GM21390 (cell line): ENCODE measurements around the gene LIG3.
A peak's percentile ranks its signal among the peaks of the same experiment; 100 is the strongest.
"Not testable (repeated sequence)": the region's sequence is repeated elsewhere in the genome, so short reads cannot be mapped to it uniquely, and the experiment has no call there.

Experiments
- ATAC-seq: cut with Tn5 transposase; IDR thresholded peaks from one replicate; pipeline ENCODE4 v1.9.1; 2021; ENCODE audit not compliant: unreplicated experiment

Gene LIG3

DNA sequence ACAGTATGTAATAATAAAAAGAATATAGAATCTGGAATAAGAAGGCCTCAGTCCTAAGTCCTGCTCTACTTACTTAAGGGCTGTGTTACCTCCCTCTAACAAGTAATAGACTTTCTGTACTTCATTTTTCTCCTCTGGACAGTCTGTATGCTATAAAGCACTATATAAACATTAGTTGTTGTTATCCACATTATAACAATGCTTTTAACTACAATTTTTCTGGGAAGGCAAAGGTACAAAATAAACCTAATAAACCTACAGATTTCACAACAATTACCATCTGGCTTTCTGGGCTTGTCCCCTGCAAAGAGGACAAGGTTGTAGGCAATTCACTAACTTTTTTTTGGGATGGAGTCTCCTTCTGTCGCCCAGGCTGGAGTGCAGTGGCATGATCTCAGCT, 50.5 kb downstream of the LIG3 start:
- ATAC-seq = no peak

- ATAC-seq = no peak
These were observed 58.1 kb downstream of the LIG3 start for GRCh38 chr17:35038453-35038852.

GRCh38 chr17:35041390-35041789, 61.1 kb downstream of the LIG3 start:
- ATAC-seq = no peak

DNA sequence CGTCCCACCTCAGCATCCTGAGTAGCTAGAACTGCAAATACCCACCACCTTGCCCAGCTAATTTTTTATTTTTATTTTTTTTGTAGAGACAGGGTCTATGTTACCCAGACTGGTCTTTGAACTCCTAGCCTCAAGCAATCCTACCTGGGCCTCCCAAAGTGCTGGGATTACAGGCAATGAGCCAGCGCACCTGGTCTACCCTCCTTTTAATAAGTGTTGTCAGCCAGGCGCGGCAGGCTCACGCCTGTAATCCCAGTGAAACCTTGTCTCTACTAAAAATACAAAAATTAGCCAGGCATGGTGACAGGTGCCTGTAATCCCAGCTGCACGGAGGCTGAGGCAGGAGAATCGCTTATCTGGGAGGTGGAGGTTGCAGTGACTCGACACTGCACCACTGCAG, 63.9 kb downstream of the LIG3 start:
- no peak for ATAC-seq

DNA sequence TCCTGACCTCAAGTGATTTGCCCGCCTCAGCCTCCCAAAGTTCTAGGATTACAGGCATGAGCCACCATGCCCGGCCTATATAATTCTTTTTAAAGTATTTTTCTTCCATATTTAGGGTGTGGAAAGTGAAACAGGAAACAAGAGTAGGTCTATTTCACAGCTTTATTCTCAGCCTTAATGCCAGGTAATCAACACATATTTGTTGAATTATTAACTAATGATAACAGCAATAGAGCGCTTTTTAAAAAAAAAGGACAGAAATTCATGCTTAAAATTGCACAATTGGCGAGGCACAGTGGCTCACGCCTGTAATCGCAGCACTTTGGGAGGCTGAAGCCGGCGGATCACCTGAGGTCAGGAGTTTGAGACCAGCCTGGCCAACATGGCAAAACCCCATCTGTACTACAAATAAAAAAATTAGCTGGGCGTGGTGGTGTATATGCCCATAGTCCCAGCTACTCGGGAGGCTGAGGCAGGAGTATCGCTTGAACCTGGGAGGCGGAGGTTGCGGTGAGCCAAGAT, 65.2 kb downstream of the LIG3 start:
- not testable (repeated sequence) for ATAC-seq

DNA sequence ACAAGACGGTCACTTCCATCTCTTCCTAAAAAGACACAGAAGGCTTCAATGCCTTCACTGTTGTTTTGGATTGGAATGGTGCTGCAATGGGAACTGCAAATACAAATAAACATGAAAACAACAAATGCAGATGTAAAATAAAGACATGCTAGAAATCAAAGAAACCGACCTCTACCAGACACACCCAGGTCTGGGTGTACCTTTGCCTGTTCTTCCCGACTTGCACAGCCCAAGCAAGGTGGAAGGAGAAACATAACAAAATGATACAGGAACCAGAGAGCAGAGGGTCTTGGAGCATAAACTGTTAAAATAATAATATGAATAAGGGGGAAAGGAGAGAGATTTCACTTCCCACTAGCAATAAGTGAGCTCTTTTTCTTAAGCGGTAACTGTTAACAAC, 65.9 kb downstream of the LIG3 start:
- no peak for ATAC-seq

DNA sequence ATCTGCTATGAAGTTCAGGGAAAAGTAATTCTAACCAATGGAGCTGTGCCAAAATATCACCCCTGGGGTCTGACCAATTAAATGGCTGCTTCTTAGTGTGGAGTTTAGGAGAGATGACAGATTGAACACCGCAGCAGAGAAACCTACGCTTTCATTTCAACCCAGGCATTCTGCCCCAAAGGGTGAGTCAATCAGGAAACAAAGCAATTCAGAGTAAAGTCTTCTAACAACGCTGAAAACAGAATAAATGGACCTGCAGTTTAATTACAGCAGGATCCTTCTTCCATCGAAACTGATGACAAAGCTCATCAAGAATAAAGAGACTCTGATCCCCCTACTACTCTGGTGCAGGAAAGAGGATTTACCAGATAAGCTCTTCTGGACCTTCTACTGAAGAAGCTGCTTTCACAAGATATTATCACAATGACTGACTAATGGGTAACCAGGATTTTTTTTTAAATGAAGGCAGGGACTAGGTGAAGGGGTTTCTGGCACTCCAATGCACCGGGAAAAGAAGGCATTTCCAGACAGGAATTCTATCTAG, 66.5 kb downstream of the LIG3 start:
- peak; percentile 55 for ATAC-seq

DNA sequence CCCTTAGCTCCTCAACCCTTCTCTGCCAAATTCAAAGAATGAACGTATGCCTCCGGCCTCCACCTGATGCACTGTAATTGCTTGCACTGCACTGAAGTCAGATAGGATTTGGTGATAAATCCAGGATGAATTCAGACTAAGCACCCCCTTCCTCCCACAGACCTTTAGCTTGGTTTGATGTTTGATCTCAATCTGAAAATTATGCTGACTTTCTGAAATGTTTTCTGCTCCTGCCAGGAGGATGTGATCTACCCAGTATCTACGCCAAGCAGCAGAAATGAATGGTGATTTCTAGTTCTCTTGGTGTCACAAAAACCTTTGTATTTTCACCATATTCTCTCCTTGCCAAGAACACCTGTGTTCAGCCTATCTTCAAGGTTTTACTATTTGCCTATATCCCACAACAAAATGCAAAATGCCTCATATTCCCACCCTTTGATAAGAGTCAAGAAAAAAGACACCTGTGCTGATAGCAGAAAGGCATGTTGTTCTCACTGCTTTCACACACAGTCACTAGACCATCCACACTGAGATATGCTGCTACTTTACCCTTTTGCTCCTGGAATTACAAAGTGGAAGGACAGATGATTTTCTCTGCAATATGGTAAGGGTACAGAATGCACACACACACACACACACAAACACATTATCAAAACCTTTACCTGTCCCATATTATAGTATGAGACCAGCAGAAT, 68.5 kb downstream of the LIG3 start:
- no peak for ATAC-seq

GRCh38 chr17:35050170-35050569, 69.9 kb downstream of the LIG3 start:
- ATAC-seq = no peak

- no peak for ATAC-seq
These were observed 70.9 kb downstream of the LIG3 start for GRCh38 chr17:35051183-35051578.

DNA sequence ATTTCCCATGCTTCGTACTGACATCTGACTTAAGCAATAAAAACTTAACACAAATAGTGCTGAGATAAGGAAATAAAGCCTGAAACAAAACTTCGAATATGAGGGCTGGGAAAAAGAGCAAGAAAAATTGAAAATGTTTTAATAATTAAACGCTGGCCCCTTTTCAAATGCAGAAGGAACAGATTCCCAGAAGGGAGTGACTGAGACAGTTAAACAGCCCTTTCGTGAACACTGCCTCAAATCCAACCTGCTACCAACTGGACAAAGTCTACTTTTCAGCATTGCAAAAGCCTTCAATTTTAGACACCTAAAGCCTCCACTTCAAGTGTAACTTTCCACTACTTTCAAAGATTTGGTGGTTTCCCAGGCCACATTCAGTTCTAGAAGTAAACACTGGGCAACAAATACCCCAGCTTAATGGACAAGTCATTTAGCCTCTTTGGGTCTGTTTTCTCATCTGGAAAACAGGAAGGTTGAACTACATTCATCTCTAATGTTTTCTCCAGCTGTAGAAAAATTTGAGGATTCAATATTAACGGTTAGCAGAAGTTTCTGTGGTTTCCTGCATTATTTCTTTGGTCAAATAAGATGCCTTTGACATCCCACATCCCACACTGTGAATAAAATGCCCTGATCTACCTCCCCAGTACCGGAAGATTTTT, 71.4 kb downstream of the LIG3 start:
- no peak for ATAC-seq

- no peak for ATAC-seq
These were observed 71.9 kb downstream of the LIG3 start for GRCh38 chr17:35052241-35052610.

DNA sequence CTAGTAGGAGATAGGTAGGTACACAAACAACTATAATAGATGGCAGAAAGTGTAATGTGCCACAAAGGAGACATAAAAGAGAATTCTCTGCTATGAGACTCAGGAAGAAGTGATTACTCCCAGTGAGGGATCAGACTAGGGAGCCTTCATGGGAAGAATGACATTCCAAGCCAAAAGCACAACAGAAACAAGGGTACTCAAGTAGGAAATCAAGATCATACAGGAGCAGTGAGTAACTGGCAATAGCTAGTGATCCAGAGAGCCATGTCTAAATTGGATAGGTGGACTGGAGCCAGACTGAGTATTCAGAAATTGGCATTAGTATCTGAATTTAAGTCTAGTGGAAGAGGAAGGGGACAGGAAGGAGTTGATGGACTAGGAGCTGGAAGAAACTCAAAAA, 72.5 kb downstream of the LIG3 start:
- no peak for ATAC-seq

GRCh38 chr17:35053204-35053603, 72.9 kb downstream of the LIG3 start:
- no peak for ATAC-seq

GRCh38 chr17:35056013-35056412, 75.7 kb downstream of the LIG3 start:
- ATAC-seq = no peak

DNA sequence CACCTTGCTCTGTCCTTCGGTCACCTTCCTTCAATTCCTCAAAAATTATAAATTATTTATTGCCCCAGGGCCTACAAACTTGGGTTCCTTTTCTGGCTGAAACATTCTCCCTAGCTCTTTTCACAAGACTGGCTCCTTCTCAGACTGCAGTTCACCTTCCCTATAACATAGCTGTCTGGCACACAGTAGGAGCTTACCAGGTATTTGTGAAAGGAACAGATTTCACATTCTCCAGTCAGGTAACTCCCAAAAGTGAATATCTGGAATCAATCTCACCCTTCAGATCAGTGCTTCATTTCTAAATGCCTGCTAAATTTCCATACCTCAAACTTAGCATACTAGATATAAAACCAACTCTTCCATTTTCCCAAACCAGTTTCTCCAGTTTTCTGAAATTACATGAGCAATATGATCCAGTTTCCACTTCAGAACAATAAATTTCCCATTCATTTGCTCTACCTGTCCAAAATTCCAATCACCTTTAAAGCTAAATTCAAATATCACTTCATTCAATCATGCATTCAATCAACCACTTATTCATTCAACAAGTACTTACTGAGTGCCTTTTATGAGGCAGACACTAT, 77.1 kb downstream of the LIG3 start:
- ATAC-seq = no peak
